Activated CD8-positive, alpha-beta memory T cell treated with anti-CD3 and anti-CD28 coated beads, Interleukin-2, amount 50 U/mL, for 1 hour (primary cell): ENCODE data around the gene RHBG.
"Not testable (repeated sequence)": the region's sequence is repeated elsewhere in the genome, so short reads cannot be mapped to it uniquely, and the experiment has no call there.

Experiments
- DNase-seq: peaks from one replicate; pipeline ENCODE4 v3.0.0-alpha.2; 2020; ENCODE audit errors: extremely low read depth

Gene RHBG, protein sequence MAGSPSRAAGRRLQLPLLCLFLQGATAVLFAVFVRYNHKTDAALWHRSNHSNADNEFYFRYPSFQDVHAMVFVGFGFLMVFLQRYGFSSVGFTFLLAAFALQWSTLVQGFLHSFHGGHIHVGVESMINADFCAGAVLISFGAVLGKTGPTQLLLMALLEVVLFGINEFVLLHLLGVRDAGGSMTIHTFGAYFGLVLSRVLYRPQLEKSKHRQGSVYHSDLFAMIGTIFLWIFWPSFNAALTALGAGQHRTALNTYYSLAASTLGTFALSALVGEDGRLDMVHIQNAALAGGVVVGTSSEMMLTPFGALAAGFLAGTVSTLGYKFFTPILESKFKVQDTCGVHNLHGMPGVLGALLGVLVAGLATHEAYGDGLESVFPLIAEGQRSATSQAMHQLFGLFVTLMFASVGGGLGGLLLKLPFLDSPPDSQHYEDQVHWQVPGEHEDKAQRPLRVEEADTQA

DNA sequence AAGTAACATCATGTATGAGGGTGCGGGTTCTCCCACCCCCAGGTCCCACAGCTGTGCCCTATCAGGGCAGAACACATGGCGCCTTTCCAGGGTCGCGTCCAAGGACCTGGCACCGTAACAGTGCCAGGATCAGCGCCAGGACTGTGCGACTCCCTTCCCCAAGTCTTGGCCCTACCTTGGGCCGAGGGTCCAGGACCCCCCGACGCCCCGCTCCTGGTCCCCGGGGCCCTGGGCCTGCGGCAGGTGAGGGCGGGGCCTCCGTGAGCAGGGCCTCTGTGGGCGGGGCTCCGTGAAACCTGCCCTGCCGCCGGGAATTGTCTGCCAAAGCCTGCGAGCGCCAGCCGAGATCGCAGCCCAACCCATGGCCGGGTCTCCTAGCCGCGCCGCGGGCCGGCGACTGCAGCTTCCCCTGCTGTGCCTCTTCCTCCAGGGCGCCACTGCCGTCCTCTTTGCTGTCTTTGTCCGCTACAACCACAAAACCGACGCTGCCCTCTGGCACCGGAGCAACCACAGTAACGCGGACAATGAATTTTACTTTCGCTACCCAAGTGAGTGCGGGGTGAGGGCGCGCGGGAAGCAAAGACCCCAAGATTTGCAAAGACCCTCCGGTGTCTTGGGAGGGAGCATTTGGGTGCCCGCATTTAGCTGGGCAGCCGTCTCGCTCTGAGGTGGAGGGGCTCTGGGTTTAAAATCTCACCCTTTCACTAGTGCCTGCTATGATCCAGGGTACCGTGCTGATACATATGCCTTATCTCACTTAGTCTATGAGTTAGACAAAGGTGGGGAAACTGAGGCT, at the start of gene RHBG:
Gene RHBG, plus strand, starts transcription at position 323 of the 796 bp plus-strand sequence. Its CDS starts 39 bp downstream, at position 362.
- DNase-seq = no peak

DNA sequence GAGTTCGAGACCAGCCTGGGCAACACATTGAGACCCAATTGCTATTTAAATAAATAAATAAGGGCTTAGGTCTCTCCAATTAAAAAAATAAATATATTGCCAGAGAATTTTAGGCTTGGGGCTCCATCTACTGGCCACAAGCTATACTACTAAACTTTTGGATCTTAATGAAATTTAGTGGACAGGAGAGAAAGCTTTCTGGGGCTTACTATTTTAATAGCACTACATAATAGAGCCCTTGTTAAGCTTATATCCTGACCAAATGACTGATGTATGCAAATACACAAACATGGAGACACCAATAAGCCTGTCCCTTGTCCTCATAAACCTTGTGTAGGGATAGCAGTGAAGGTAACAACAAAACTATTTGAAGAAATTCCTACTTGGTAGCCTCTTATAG, 49.3 kb upstream of the RHBG start:
- no peak for DNase-seq

DNA sequence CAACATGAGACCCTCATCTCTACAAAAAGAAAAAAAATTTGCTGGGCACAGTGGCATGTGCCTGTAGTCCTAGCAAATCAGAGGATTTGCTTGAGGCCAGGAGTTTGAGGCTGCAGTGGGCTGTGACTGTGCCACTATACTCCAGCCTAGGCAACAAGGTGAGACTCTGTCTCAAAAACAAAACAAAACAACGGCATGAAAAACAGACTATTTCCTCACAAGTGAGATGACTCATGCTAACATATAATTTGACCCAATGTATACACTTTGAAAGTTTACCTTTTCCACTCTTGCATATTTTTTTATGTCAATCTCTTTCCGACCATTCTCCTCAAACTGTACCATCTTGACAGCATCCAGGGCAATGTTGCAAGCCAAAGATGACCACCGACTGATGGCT, 48.5 kb upstream of the RHBG start:
- DNase-seq = no peak

DNA sequence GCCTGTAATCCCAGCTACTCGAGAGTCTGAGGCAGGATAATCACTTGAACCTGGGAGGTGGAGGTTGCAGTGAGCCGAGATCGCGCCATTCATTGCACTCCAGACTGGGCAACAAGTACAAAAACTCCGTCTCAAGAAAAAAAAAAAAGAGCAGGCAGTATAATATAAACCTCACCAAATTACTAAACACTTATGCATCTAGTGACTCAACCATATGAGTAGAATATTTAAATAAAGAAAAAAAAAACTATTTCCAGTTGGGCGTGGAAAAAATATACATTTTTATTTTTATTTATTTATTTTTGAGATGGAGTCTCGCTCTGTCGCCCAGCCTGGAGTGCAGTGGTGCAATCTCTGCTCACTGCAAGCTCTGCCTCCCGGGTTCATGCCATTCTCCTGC, 45.8 kb upstream of the RHBG start:
- not testable (repeated sequence) for DNase-seq

DNA sequence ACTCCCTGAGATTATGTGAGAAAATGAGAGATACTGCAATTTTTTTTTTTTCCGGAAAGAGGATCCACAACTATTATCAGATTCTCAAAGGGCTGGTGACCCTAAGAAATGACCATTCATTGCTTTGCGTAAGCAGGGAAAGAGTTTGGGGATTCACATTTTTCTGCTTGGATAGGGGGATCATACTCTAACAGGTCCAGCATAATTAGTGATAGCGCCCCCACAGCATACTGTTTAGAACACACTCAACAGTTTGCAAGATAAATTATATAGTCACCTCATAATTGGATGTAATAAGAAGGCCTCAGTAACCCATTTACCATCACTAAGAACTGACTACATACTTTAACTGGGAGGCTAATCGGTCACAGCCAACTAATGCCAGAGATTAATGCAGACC, 32.8 kb upstream of the RHBG start:
- no peak for DNase-seq

DNA sequence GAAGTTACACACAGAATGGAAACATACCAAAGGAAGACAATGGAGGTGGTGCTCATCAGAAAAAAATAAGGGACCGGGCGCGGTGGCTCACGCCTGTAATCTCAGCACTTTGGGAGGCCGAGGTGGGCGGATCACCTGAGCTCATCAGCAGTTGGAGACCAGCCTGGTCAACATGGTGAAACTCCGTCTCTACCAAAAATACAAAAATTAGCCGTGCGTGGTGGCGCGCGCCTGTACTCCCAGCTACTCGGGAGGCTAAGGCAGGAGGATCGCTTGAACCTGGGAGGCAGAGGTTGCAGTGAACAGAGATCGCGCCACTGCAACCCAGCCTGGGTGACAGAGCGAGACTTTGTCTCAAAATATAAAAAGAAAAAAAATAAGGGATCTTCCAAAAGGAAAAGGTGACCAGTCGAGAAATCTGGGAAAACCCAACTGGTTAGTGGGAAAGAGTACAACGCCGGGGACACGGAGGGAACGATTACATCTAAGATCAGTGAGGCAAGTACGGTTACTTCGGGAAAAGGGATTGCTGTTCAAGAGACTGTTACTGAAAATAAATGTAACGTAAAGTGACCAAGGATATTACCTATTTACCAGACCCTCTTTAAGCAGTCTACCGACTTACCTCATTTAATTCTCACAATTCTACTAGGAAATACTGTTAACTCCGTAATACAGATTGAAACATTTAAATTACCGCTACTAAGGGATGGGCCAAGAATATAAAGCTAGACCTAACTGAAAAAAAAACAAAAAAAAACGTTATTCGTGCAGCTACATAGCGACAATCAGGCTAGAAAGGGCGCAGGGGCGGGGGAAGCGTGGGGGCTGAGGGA, 31.7 kb upstream of the RHBG start:
- DNase-seq = no peak

DNA sequence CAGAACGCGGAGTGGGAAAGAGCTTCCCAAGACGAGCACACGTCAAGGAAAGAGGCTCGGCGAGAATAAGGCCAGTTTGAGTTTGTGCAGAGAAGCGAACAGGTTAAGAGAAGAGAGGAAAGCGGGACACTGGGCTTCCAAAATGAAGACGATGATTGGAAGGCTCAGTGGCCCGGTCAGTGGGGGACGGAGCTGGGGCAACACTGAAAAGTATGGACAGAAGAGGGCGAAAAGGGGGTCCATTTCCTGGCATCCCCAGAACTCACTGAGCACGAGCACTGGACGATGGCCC, 31.2 kb upstream of the RHBG start:
- no peak for DNase-seq

DNA sequence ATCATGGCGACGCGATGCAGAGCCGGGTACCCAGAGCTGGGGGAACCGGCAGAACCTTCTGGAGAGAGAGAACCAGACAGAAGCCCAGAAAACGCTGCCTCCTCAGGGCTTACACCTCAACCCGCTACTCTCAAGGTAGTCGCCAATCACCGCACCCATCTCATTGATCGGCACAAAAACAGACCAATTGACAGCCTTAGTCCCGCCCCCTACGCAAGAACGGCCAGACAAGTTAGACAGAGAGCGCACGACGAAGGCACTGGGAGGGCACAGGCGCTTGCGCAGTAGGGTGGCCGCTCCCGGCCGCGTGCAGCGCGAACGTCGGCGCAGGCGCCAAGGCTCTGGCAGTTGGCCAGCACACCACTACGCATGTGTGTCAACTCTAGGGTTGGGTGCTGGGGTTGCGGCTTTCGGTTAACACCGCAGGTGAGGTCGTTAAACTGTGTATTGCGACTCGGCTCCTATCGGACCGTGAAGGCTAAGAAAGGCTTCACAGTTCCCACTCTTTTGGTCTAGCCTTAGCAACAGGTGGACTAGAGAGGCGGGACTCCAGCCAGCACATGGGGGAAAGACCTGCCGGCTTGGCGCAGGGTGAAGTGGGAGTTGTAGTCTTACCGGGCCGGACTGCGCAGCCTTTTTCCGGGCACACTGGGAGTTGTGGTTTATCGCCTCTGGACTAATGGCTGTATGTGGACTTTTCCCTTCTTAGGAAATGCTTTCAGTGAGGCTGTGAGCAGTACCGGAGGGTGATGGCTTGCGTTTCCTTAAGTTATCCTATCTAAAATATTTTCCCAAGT, 30.6 kb upstream of the RHBG start, which contains the start of the genes CCT3 and TSACC:
Gene CCT3, minus strand, starts transcription at position 113 of the 797 bp plus-strand sequence. Its CDS starts 108 bp downstream, at position 5.
Gene TSACC, plus strand, starts transcription at position 347 of the 797 bp plus-strand sequence. CDS start 1,232 bp downstream, outside the sequence.
- peak; percentile 98 for DNase-seq

DNA sequence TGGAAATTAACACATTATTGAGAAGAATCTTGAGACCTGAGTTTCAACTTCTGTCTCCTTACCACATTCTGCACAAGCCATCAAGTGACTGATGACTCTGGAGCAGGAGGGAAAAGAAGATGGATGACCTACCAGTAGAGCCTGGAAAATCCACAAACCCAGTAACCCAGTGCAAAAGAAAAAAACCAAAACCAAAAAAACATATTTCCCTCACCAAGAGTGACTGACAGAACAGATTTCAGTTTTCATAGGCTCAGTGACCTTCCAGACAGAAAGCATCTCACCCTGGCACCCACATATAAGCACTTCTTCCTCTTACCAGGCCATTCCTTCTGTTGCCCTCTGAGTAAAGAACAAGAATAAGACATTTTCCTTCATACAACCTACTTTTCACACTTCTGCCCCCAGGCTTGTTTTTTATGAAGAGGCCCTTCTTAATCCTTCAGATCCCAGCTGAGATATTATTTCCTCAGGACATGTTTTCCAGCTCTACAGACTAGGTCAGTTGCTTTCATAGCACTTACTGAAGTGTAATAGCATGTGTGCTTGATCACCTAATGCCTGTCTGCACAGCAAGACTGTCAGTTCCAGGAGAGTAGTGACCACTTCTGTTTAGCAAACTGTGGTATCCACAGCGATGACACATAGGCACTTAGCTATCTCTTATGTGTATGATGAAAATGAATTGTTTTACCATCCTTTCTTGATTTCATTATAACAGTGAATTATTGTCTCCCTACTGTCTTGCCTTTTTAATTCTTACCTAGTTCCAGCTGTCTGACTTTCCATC, 26.6 kb upstream of the RHBG start:
- DNase-seq = no peak

DNA sequence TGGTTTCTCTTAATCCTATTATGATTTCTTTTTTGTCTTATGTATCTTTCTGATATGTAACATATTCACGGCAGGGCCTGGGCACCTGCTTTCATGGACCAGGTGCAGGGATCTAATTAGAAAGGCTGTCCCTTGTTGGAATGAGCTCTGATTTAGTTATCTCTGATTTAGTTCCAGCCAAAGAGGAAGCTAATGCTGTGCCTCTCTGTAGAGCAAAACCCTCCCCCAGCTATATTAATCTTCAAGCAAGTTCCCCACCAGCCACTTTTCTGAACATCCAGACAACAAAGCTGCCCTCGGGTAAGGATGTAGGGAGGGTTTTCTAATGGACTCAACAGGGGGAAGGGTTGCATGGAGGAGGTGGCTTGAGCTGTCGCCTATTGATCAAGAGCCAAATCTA, 24.6 kb upstream of the RHBG start:
- no peak for DNase-seq

DNA sequence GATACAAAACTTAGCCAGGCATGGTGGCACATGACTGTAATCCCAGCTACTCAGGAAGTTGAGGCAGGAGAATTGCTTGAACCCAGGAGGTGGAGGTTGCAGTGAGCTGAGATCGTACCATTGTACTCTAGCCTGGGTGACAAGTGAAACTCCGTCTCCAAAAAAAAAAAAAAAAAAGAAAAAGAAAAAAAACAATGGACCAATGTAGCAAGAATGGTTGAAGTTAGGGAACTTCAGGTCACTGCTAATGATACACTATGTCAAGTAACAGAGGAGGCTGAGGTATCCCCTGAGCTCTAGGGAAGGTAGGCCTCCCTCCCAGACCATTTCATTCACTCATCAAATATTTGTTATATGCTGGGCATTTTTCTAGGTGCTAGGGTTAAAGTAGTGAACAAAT, 23.0 kb upstream of the RHBG start:
- DNase-seq = not testable (repeated sequence)

DNA sequence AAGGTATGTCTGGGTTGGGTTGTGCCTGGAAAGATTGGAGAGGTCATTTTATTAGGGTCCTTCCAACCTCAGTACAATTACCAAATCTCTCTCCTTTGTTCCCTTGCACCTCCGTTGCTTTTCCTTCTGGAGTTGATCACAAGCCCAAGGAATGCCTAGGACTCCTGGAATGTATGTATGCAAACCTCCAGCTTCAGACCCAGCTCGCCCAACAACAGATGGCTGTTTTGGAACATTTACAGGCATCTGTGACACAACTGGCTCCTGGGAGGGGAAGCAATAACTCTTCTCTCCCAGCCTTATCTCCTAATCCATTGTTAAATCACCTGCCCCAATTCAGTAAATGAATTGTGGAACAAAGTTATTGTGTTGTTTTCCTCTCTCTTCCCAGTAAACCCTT, 22.4 kb upstream of the RHBG start:
- DNase-seq = no peak

DNA sequence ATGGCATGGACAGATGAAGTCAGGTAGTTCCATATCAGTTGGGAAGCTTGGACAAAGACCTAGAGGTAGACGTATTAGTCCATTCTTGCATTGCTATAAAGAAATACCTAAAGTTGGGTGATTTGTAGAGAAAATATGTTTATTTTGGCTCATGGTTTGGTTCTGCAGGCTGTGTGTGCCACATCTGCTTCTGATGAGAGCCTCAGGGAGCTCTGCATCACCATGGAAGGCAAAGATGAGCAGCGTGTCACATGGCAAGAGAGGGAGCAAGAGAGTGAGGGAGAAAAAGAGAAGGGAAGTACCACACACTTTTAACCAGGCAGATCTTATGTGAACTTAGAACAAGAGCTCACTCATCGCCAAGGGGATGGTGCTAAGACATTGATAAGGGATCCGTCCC, 21.7 kb upstream of the RHBG start:
- DNase-seq = no peak

DNA sequence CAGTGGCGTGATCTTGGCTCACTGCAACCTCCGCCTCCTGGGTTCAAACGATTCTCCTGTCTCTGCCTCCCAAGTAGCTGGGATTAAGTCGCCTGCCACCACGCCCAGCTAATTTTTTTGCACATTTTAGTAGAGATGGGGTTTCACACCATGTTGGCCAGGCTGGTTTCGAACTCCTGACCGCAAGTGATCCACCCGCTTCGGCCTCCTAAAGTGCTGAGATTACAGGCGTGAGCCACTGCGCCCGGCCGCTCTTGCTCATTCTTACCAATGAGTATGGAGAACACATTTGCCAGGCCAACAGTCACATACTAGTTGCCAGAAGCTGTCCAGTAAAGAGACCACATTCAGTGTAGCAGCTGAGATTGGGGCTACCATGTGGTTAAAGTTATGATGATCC, 16.5 kb upstream of the RHBG start:
- not testable (repeated sequence) for DNase-seq

DNA sequence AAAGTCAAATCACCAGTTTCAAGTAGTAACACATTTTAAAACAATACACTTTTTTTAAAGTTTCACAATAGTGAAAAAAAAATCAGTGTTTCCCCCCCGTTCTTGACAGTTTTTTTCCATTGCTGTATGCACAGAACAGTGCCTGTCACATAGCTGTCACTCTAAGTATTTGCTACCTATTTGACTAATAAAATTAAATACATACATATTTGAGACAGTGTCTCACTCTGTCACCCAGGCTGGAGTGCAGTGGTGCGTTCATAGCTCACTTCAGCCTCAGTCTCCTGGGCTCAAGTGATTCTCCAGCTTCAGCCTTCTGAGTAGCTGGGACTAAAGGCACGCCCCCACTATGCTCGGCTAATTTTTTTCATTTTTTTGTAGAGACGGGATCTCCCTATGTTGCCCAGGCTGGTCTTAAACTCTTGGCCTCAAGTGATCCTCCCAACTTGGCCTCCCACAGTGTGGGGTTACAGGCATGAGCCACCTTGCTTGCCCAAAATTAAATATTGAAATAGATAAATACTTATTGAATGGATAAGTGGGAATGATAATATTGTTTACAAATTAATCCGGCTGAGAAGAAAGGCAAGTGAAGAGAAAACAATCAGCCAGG, 12.6 kb upstream of the RHBG start:
- DNase-seq = no peak

DNA sequence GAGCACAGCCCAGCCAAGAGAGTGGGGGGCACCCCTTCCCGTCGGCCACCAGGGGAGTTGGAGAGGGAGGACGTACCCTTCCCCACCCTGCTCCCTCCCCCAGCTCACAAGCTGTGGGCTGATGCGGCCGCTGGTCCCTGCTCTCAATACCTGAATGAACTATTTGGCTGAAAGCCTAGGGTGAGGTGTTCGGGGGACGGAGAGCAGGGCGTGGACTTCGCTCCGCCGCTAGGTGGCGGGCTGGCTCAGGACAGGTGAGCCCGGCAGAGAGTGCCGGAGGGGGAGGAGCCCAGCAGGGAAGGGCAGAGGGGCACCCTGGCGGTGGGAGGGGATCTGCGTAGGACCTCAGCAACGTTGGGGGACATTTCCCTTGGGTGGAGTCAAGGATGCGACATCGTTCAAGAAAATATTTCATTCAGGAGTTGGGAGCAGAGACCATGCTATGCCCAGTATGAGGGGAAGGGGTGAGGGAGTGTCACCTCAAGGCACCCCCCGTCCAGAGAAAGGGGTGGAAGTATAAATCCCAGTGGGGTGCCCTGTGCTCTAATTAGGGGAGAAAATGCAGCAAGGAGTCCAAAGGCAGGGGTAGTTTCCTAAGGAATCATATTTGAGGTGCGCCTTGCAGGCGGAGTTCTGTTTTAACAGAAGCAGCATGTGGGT, 12.0 kb upstream of the RHBG start:
- DNase-seq = no peak

DNA sequence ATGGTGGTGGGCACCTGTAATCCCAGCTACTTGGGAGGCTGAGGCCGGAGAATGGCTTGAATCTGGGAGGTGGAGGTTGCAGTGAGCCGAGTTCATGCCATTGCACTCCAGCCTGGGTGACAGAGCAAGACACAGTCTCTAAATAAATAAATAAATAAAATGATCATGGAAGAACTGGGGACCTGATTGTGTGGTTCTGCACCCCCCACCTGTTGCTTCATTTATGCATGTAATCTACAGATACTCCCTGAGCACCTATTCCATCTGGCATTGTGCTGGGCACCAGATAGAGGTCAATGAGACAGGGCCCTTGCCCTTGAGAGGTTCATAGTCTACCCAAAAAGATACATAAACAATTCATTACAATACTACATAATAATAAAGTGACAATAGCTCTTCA, 11.0 kb upstream of the RHBG start:
- DNase-seq = no peak

DNA sequence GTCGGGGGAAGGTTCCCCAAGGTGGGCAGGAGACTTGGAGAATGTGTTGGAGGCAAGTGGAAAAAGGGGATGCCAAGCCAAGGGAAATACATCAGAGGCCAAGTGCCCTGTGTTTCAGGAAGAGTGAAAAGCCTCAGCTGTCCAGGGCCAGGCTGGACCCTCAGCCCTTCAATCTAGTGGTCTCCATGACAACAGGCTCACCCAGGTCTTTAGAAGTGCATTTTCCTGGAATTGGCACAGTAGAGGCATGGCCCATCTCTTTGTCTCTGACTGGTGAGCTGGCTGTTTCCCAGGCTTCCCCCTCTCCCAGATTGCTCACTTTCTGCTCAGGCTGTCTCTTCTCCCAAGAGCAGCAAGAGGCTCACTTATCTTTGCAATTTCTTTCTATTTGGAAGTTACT, 10.4 kb upstream of the RHBG start:
- DNase-seq = no peak

DNA sequence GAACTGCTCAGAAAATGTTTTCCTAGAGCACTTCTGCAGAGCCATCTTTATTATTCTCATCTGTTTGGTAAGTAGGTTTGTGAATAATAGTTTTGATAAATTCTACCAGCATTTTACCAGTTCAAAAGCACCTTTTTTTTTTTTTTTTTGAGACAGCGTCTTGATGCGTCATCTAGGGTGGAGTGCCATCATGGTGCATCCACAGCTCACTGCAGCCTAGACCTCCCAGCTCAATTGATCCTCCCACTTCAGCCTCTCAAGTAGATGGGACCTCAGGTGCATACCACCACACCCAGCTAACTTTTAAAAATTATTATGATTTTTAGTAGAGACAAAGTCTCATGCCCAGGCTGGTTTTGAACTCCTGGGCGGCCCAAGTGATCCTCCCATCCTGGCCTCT, 9.8 kb upstream of the RHBG start:
- no peak for DNase-seq
